ENCODE data around the gene ROBO2.
A peak's percentile ranks its signal among the peaks of the same experiment; 100 is the strongest.

The ROBO2 gene

GRCh38 chr3:77411334-77411733 is 371.4 kb downstream of the ROBO2 start:
- DNase-seq (ENCODE audit: low spot score) = no peak

GRCh38 chr3:77412021-77412438 is 372.1 kb downstream of the ROBO2 start:
- DNase-seq (ENCODE audit: low spot score) = no peak

- no peak for DNase-seq (ENCODE audit: low spot score)
These were observed 372.7 kb downstream of the ROBO2 start for GRCh38 chr3:77412584-77412983.

- DNase-seq (ENCODE audit: low spot score) = no peak
These were observed 375.0 kb downstream of the ROBO2 start for GRCh38 chr3:77414881-77415280.

GRCh38 chr3:77420336-77420735 is 380.4 kb downstream of the ROBO2 start:
- DNase-seq (ENCODE audit: low spot score) = no peak

GRCh38 chr3:77421916-77422315 is 382.0 kb downstream of the ROBO2 start:
- DNase-seq (ENCODE audit: low spot score) = no peak

- DNase-seq (ENCODE audit: low spot score) = no peak
These were observed 386.6 kb downstream of the ROBO2 start for GRCh38 chr3:77426531-77426930.

GRCh38 chr3:77427528-77427927 is 387.6 kb downstream of the ROBO2 start:
- DNase-seq (ENCODE audit: low spot score) = no peak

GRCh38 chr3:77436908-77437307 is 397.0 kb downstream of the ROBO2 start:
- DNase-seq (ENCODE audit: low spot score) = no peak

GRCh38 chr3:77446084-77446483 is 406.2 kb downstream of the ROBO2 start:
- no peak for DNase-seq (ENCODE audit: low spot score)

- no peak for DNase-seq (ENCODE audit: low spot score)
These were observed 406.9 kb downstream of the ROBO2 start for GRCh38 chr3:77446761-77447160.

- DNase-seq (ENCODE audit: low spot score) = no peak
These were observed 409.8 kb downstream of the ROBO2 start for GRCh38 chr3:77449459-77450350.

GRCh38 chr3:77456431-77456830 is 416.5 kb downstream of the ROBO2 start:
- DNase-seq (ENCODE audit: low spot score) = no peak

GRCh38 chr3:77456906-77457305 is 417.0 kb downstream of the ROBO2 start:
- DNase-seq (ENCODE audit: low spot score) = peak; percentile 58

GRCh38 chr3:77459926-77460325 is 420.0 kb downstream of the ROBO2 start:
- DNase-seq (ENCODE audit: low spot score) = no peak

- no peak for DNase-seq (ENCODE audit: low spot score)
These were observed 420.4 kb downstream of the ROBO2 start for GRCh38 chr3:77460326-77460725.

- no peak for DNase-seq (ENCODE audit: low spot score)
These were observed 423.1 kb downstream of the ROBO2 start for GRCh38 chr3:77462951-77463350.

- no peak for DNase-seq (ENCODE audit: low spot score)
These were observed 424.3 kb downstream of the ROBO2 start for GRCh38 chr3:77464111-77464688.

- no peak for DNase-seq (ENCODE audit: low spot score)
These were observed 426.7 kb downstream of the ROBO2 start for GRCh38 chr3:77466562-77467115.

GRCh38 chr3:77467702-77468625 is 428.1 kb downstream of the ROBO2 start:
- no peak for DNase-seq (ENCODE audit: low spot score)

GRCh38 chr3:77468626-77469020 is 428.7 kb downstream of the ROBO2 start:
- no peak for DNase-seq (ENCODE audit: low spot score)

- DNase-seq (ENCODE audit: low spot score) = no peak
These were observed 435.6 kb downstream of the ROBO2 start for GRCh38 chr3:77475507-77475906.
